NCI-H2227 treated with DMSO at 0.1 percent for 48 hours (cell line): ENCODE measurements around the gene TET3.

Experiments used
- DNase-seq: peaks from one replicate; lab custom pipeline; 2025; lab: John Stamatoyannopoulos, UW

TET3 gene

DNA sequence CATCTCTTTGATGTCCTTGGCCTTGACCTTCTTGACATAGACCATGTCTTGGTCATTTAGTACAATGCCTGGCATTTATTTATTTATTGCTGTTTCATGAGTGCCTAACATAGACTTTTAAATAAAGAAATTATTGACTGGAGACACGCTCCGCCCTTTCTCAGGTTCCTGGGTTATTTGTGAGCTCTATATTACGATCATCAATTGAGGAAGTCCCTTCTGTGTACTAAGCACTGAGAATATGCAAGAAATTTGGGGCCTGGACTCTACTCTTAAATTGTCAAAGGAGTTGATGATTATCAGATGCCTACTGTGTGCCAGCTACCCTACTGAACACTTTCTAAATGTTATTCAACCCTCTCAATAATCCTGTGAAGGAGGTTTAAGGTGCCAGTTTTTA is 19.7 kb upstream of the TET3 start:
- DNase-seq, result no peak

DNA sequence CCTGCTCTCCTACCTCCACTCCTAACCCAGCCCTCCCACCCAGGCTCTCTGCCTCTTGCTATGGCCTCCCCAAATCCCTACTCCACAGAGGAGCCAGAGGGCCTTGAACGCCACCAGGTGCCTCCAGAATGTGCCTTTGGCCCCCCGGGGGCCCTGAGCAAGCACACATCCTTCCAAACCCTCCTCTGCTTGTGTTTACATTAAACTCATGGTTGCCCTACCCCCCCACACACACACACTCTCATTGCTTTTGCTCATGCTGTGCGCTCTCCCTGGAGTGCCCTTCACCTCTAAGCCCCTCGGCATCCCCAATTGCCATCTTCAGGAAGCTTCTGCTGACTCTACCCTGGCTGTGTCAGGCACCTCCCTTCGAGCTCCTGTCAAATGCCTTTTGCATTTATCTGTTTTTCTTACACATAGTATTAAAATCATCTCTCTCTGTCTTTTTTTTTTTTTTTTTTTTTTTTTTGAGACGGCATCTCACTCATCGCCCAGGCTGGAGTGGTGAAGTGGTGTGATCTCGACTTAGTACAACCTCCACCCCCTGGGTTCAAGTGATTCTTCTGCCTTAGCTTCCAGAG is 16.3 kb upstream of the TET3 start:
- DNase-seq, result no peak

DNA sequence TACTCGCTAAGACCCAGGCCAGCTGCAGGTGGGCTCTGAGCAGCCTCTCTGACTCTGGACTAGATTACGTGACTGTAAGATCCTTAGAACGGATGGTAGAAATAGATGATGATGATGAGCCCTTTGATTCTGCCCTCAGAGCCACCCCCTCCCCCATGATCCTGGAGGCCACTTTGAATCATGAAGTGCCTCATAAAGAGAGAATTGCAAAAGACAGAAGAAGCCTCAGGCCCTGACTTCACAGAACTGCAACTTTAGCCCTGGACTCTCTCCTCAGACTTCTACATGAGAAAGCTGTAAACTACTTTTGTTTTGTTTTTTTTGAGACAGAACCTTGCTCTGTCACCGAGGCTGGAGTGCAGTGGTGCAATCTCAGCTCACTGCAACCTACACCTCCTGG is 15.4 kb upstream of the TET3 start:
- no peak for DNase-seq

DNA sequence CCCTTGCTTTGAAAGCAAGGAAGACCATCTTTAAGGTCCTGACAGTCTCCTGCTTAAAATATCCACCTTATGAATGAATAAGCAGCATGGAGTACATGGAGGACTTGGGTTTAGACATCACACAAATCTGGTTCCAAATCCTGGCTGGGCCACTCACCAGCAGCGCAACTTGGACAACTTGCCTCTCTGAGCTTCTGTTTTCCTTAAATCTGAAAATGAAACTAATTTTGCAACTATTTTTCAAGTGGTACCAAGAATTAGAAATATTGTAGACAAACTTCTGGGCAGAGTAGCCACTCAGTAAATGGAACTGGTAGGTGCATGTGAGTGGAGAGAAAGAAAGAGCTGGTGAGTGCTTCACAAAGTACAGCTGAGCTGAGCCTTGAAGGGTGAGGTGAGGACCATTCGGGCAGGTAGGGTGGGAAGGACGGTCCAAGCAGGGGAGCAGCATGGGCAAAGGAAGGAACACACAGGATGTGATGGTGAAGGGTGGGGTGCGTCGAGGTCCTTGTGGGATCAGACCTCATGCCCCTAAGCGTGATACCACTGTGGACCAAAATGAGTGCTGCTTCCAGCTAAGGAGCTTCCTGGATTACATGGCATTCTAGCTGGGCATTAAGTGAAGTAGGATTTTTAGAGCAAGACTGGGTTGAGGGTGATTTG is 14.4 kb upstream of the TET3 start:
- no peak for DNase-seq

DNA sequence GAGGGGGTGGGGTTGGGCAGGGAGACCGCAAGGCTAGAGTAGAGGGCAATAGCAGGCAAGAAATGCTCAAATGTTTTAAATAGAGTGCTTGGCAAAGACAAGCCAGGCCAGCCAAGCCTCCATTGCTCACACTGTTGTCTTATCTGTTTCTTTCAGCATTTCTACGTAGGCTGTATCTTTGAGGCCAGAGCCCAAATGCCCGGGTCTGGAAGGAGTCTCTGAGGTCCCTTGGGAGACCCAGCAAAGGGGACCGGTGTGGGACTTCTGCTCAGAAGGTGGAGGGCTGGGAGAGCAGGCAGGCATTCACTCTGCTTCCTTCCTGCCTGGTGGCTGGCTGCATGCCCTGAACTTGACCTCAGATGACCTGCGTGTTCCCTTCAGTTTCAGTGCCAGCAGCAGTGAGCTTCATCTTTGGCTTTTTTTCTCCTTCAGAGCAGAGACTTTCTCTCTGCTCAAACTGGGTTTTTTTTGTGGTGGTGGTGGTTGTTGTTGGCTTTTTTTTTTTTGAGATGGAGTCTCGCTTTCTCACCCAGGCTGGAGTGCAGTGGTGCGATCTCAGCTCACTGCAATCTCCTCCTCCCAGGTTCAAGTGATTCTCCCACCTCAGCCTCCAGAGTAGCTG is 13.7 kb upstream of the TET3 start:
- no peak for DNase-seq

DNA sequence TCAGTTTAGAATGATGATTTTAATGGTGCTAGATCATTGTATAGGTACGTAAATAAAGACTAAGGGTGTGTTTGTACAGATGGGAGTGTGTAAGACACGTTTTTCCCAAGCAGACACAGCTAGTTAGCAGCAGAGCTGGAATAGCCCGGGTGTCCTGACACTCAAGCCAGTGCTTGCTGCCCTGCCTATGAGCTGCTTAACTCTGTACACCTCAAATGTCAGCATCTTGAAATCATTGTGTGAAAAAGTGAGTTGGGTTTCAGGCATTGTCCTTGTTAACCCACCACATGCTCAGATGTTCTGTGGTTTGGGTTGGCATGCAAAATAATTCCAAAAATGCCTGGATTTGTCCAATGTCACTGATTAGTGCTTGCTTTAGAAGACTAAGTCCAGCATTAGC is 13.0 kb upstream of the TET3 start:
- no peak for DNase-seq

DNA sequence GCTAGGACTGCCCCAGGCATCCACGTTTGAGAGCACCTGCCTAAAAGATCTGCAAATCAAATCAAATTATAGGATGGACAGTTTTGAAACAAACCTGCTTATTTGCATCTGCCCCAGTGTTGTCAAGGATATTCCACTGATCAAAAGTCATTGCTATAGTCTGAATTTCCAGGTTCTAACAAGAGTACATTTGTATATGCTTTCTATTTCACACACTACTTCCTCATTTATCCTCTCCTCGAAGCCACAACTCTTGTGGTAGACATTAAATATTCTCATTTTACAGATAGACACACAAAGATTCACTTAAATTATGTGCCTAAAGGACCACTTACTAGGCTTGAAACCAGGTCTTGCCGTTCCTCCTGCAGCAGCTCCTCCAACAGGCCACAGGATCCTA is 11.9 kb upstream of the TET3 start:
- DNase-seq, result no peak

DNA sequence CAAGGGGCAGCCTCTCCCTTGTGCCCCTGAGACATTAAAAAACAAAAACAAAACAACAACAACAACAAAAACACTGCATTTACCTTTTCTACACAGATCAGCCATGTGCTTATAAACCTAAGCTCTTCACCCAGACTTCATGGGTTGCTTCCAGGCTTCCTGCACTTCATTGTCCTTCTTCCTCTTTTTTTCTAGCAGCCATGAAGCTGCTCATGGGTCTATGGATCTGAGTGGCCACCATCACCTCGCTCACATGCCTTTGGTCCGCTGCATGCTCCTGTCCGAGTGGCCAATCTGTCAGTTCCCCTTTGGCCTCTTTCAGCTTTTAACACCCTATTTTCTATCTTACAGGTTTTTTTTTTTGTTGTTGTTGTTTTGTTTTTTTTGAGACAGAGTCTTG is 9.0 kb upstream of the TET3 start:
- DNase-seq, result no peak

DNA sequence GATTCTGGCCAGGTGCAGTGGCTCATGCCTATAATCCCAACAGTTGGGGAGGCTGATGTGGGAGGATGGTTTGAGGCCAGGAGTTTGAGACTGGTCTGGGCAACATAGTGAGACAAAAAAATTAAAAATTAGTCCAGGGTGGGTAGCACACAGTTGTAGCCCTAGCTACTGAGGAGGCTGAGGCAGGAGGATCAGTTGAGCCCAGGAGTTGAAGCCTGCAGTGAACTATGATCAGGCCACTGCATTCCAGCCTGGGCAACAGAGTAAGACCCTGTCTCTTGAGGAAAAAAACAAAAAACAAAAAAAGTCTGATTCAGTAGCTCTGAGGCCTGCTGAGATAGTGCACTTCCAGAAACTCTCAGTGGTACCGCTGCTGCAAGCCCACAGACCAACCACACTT is 7.9 kb upstream of the TET3 start:
- DNase-seq, result no peak

DNA sequence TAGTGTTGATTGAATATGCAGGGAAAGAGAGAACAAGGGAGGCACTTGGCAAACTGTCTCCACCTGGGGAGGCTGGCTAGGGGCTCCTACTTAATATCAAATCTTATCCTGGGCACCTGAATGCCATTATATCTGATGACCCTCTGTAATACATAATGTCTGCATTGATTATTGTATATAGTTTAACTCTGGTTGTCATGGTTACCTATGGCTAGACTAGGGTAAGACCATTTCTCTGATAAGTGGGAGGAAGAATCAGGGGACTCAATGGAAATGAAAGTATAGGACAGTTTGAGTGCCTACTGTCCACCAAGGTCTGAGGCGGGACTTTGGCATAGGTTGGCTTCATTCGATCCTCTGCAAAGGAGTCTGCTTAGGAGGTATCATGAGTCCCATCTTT is 7.2 kb upstream of the TET3 start:
- DNase-seq, result no peak

DNA sequence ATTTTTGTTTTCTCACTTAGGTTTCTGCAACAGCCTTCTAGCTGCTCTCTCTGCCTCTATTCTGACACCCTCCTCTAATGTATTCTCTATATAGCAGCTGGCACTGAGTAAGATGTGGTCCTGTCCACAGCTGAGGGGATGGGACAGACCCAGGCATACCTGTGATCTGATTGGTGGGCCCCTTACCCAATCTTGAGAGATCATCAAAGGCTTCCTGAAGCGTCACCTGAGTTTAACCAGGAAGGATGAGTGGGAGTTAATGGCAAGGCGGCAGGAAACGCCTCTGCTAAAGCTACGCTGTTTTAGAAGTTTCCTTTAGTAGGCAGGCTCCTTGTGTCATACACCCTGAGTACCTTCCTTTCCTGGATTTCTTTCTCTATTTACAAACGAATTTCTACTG is 5.7 kb upstream of the TET3 start:
- DNase-seq, result no peak

DNA sequence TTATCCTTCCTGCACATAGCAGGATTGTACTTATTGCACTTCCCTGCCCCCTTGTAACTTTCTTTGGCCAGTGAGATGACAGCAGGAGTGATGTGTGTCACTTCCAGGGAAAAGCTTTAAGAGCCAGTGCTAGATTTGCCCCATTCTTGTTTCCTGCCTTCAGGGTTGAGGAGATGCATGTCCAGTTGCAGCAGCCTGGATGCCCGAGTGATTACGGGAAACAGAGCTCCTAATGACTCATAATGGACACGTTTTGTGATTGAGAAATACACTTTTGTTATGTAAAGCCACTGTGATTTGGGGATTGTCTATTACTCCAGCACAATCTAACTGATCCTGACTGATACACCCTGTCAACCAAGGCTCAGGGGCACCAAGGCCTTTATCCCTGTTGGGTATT is 5.0 kb upstream of the TET3 start:
- DNase-seq, result no peak

DNA sequence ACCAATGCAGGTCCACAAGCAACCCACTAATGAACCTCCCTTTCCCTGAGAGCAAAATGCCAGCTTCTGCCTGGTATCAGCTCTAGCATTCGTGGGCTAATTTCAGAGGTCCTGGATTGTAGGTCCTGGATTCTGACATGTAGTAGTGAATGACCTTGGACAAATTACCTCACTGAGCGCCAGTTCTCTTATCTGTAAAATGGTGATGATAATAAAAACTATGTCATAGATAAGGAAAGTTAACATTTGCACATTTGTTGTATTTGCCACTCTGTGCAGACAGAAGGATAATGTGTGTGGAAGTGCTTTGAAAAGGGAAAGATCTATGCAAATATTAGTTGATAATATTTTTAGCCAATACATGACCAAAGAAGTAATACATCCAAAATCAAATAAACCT is 4.1 kb upstream of the TET3 start:
- DNase-seq, result no peak

DNA sequence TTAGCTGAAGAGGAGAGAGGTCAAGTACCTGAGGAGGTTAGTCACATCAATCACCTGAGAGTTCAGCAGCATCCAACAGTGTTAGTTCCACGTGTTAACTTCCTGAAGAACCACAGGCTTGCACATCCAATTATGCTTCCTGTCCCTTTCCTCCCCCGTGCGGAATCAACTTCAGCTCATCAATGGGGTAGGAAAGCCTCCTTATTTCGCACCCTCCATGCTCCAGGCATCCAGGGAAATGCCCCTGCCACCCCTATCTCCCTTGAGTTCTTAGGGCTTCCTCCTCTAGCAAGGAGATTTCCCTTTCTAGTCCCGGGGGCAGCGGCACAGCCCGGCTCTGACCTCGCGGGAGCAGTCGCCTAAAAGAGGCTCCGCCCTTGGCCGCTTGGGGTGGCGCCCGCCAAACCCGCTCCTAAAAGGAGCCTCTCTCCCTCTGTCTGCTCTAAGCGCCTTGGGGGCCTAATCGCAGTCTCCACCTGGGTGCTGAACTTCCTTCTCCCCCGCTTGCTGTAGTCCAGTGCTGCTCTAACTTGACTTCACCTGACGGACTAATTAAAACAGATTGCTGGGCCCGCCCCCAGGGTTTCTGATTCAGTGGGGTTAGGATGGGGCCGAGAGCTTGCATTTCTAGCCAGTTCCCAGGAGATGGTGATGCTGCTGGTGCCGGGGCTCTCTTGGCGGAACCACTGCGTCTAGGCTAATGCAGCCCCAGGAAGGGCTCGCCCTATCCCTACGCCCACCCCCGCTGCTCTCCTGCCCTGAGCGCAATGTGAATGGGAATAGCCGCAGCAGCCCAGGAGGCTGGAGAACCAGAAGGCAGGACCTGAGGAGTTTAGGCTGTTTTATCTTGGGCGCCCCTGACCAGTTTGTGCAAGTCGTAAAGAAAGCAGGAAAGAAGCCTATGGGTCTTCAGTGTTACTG is 3.4 kb upstream of the TET3 start:
- DNase-seq, result no peak

DNA sequence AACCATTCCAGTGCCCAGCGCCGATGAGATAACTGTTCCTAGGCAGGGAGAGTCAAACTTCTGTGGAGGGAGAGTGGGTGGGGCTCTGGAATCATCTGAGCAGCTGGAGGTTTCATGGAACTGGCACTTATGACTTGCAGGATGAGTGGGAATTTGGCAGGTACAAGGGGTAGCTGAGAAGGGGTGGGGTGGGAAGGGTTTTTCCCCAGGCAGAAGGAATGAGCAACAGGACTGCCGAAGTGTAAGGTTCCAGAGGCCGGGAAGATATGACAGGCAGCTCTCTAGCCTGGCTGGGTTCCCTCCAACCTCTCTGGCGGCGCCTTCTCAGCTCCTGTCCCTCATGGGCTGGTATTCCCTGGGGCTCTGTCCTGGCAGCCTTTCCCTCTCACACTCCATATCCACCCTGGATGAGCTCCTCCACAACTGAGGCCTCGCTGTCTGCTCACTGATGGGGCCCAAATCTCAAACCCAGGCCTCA is 2.5 kb upstream of the TET3 start:
- DNase-seq, result no peak

DNA sequence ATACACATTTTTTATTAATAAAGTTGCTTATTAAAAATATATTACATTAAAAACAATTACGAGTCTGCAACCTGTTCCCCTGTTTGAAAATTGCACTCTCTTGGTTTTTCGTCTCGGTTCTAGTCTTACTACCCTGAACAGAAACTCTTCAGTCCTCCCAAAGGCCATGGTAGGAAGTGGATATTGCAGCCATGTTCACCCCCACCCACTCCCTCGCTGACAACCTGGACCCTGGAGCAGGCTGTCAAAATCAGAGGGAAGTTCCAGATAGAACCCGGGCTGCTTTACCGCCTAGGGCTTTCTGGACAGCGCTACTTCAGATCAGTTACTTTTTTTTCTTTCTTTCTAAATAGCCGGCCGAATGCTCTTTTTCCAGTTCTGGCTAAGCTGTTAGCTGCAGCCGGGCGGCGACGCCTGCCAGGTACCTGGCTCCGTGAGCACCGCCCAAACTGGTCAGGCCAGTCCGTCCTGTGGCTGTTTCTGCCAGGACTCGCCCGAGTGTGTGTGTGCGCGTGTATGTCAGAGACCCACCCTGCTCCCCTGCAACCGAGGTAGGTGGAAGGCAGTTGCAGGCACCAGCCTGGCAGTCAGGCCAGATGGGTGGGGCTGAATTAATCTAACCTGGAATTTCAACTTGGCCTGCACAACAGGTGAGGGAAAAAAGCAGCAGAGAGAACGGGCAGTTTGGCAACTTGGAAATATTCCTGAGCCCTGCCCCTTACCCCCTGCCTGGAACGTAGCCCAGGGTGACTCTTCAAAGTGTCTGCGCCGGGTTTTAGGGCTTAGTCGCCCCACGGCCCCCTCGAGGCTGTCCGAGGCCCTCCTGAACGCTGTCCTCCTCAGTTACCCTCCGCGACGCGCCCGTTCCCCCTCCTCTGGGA is 1.1 kb upstream of the TET3 start:
- DNase-seq, result no peak

DNA sequence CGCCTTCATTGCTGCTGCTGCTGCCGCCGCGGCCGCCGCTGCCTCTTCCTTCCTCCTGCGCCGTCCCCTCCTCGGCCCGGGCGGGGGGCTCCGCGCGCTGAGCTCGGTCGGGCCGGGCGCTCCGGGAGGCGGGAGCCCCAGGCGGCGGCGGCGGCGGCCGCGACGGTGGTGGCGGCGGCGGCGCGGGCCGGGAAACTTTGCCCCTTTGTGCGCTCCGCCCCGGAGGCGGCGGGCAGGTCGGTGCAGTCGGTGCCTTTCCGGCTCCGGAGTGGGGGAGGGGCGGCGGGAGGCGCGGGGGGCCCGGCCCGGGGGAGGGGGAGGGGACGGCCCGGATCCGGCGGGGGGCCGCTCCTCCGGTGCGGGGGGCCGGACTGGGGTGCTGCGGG is 205 bp downstream of the TET3 start:
- no peak for DNase-seq

DNA sequence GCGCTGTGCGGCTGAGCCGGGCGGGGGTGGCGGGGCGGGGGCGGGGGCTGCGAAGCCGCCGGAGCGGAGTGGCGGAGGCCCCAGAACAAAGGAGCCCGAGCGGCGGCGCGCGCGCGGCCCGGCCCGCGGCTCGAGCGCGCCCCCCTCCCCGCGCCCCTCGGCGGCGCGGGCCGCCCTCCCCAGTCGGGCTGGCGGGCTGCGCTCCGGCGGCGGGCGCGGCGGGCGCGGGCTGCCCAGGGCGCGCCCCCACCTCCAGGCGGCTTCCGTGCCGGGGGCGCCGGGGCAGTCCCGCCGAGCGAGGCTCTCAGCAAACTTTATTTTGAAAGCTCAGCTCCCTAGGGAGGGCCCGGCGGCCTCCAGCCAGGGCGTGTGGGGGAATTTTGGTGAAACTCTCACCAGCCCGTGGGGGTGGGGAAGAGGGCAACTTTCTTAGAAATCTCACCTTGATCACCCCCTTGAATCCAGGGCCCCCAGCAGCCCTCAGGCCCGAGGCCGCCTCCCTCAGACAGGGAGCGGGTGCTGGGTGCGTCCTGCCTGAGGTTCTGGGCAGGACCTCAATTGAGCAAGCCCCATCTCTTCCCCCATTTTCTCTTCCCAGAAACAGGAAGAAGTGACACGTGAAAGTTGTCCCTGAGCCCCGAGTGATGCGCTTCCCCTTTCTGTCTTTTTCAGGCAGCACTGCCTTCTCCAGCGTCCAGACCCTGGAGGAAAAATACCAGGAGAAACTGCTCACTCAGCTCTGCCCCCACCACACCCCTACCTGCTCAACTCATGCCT is 786 bp downstream of the TET3 start:
- DNase-seq, result no peak

DNA sequence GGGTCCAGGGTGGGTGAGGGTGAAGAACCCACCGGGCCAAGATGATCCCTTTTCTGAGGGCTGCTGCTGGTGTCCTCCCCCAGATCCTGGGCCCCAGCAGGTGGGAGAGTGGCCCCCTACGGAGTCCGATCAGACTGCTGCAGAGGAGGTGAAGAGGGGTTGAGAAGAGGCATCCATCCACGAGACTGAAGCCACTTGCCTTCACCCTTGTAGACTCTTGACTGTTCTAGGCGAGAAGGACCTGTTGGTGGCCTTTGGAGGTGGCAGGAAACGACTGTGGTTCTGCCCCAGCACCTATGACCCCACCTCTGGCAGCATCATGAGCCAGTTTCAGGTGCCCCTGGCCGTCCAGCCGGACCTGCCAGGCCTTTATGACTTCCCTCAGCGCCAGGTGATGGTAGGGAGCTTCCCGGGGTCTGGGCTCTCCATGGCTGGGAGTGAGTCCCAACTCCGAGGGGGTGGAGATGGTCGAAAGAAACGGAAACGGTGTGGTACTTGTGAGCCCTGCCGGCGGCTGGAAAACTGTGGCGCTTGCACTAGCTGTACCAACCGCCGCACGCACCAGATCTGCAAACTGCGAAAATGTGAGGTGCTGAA is 1.5 kb downstream of the TET3 start:
- no peak for DNase-seq

DNA sequence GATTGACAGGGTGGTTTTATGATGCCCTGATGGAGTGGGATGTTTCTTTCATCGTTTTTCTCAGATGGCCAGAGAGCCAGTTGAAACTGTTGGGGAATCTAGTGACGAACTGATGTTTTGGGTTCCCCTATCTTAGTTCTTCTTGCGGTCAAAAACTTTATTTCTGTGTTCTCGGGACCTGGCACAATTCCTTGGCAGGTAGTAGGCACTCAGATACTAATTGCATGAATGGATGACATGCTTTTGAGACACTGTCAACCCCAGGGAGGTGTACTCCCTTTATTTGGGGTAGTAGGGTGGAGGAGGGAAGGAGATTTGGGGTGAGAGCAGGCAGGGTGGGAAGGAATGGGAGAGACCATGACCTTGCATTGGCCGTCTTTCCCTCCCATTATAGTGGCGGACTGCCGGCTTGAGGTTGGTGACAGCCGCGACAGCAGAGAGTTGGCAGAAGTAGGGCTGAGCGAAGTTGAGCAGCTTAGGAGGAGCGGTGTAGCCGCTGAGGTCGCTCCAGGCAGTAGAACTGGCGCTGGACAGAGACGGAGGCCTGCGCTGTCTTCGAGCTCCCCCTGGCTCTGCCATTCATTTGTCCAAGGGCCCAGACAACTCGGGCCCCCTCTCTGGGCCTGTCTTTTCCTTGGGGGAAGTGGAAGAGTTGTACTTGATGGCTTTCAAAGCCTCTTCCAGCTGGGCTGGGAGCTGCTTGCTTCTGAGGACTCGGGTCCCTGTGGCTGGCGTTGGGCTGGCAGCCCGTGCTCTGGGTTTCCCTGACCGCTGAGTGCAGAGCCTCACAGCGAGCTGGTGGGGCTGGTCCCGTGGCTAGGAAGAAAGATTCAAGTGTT is 2.6 kb downstream of the TET3 start:
- DNase-seq, result no peak
